Panc1 (cell line): ENCODE results near the gene ANO6. TPM values are rescaled to one million over a fixed set of nuclear protein-coding genes. Genes with fewer than 3 reads are reported as not detected.

Experiments
- ATAC-seq: fragments of 200-7000 bp; cut with Tn5 transposase; 2 replicates; pipeline ENCODE4 v1.9.1; 2020; ENCODE audit warnings: mild to moderate bottlenecking, moderate library complexity
- BruUV-seq: library from RNA; stranded (reverse); fragments of 400-500 nt; replicated peaks from 2 replicates; lab custom pipeline; 2021; lab: Mats Ljungman, UMichigan
- CTCF ChIA-PET: fragments of 300-600 bp; sonication (Branson Sonifier 250); formaldehyde crosslinking; loops from one replicate; lab custom pipeline; 2022; ENCODE audit warnings: antibody characterized with exemption; lab: Charles Lee
- POLR2A ChIA-PET: fragments of 300-600 bp; sonication (Branson Sonifier 250); formaldehyde crosslinking; loops from one replicate; lab custom pipeline; 2022; ENCODE audit warnings: antibody characterized with exemption; lab: Charles Lee
- DNase-seq: peaks from one replicate; pipeline ENCODE4 v3.0.0-alpha.2; 2010; ENCODE audit warnings: low read depth, low spot score
- H3K27ac ChIP-seq: 2 replicates; pipeline ENCODE4 v1.5.1; 2011; ENCODE audit warnings: mild to moderate bottlenecking, low read length, inconsistent platforms
- H3K27me3 ChIP-seq: fragments of 200-500 bp; sonication (Bioruptor generic); 2 replicates; pipeline ENCODE4 v1.6.0; 2014; ENCODE audit warnings: low read length, inconsistent platforms; ENCODE audit not compliant: control insufficient read depth, insufficient read depth
- H3K36me3 ChIP-seq: fragments of 200-500 bp; sonication (Bioruptor generic); 2 replicates; pipeline ENCODE4 v1.5.1; 2014; ENCODE audit warnings: inconsistent platforms, mild to moderate bottlenecking, low read length, moderate library complexity; ENCODE audit not compliant: control insufficient read depth, insufficient read depth
- H3K4me1 ChIP-seq: 2 replicates; pipeline ENCODE4 v1.5.1; 2011; ENCODE audit warnings: inconsistent platforms, mild to moderate bottlenecking, low read length, moderate library complexity; ENCODE audit not compliant: control insufficient read depth, insufficient read depth
- H3K4me3 ChIP-seq, 2 experiments: 2 replicates each; pipeline ENCODE4 v1.5.1; 2011 to 2012; ENCODE audit warnings: low read depth in 2 of 2, low read length in 2 of 2, mild to moderate bottlenecking in 2 of 2, inconsistent platforms in 1 of 2, moderate library complexity in 1 of 2
- H3K9me3 ChIP-seq: fragments of 200-500 bp; sonication (Bioruptor generic); 2 replicates; pipeline ENCODE4 v1.5.1; 2014; ENCODE audit warnings: low read depth, mild to moderate bottlenecking, inconsistent platforms, low read length, moderate library complexity; ENCODE audit not compliant: control insufficient read depth, insufficient read depth
- CTCF ChIP-seq: fragments of 450-650 bp; IDR thresholded peaks from 2 replicates; pipeline ENCODE4 v1.5.1; 2017; ENCODE audit warnings: mild to moderate bottlenecking
- POLR2AphosphoS5 ChIP-seq: IDR thresholded peaks from 2 replicates; pipeline ENCODE4 v1.6.1; 2012; ENCODE audit warnings: mild to moderate bottlenecking, low read depth, low read length, moderate library complexity
- REST ChIP-seq, 2 experiments: IDR thresholded peaks; 2 replicates each; pipeline ENCODE4 v1.6.1; 2011 to 2012; ENCODE audit warnings: low read depth in 2 of 2, control low read depth in 1 of 2, low read length in 1 of 2, mild to moderate bottlenecking in 1 of 2, moderate library complexity in 1 of 2; ENCODE audit not compliant: insufficient read depth in 1 of 2
- SIN3A ChIP-seq: IDR thresholded peaks from 2 replicates; pipeline ENCODE4 v1.6.1; 2012; ENCODE audit warnings: low read depth, mild to moderate bottlenecking, low read length, moderate library complexity, borderline replicate concordance; ENCODE audit not compliant: insufficient read depth
- TCF7L2 ChIP-seq: IDR thresholded peaks from 2 replicates; pipeline ENCODE4 v1.6.1; 2011; ENCODE audit warnings: mild to moderate bottlenecking, low read depth, low read length, inconsistent platforms
- in situ Hi-C: cut with HindIII; loops from 2 replicates; pipeline ENCODE4 v1.10.0; 2016; ENCODE audit warnings: low sequenced_read_pairs, low pct_unique_long_range_greater_than_20kb
- intact Hi-C: fragments of 100-400 bp; cut with micrococcal nuclease; formaldehyde crosslinking; loops from one replicate; pipeline ENCODE4 v1.10.0; 2022; ENCODE audit not compliant: unreplicated experiment
- total RNA-seq: library from RNA; stranded (reverse); gene quantifications from one replicate; pipeline ENCODE4 v1.2.1, GENCODE V29; 2021; ENCODE audit not compliant: unreplicated experiment

The ANO6 gene
- total RNA-seq, 1 experiment from 2014 or later = 120 TPM

GRCh38 chr12:45291518-45291917 lies 75.6 kb downstream of the ANO6 start:
- intact Hi-C loops = no loop called here
- H3K27me3 ChIP-seq = no peaks in the 10 kb centered on the region
- TF ChIP-seq REST (IDR thresholded peaks at IDR 0.05; ENCODE audit: insufficient read depth in 1 of 2, low read depth in 2 of 2, low read length in 1 of 2) = no peak
- no peak for TF ChIP-seq TCF7L2
- no peak for TF ChIP-seq CTCF
- TF ChIP-seq SIN3A = no peak
- TF ChIP-seq POLR2AphosphoS5 = no peak
- H3K4me1 ChIP-seq = peaks cover 33% of the 10 kb centered on the region
- no peak overlapping the region for H3K27ac ChIP-seq
- H3K4me3 ChIP-seq = no peak overlapping the region
- TSS peak; percentile 27 for BruUV-seq
- in situ Hi-C loops = no loop called here
- ChIA-PET POLR2A (no interaction called here), CTCF (no interaction called here)
- no peaks in the 10 kb centered on the region for H3K9me3 ChIP-seq
- ATAC-seq (no peak), DNase-seq (no peak)
- H3K36me3 ChIP-seq = no peaks in the 10 kb centered on the region

GRCh38 chr12:45292486-45293195 lies 76.7 kb downstream of the ANO6 start:
- TF ChIP-seq REST (IDR thresholded peaks at IDR 0.05; ENCODE audit: insufficient read depth in 1 of 2, low read depth in 2 of 2, low read length in 1 of 2) (no peak), SIN3A (no peak), TCF7L2 (no peak), POLR2AphosphoS5 (no peak), CTCF (no peak)
- ChIA-PET CTCF (no interaction called here), POLR2A (no interaction called here)
- DNase-seq (no peak), ATAC-seq (0 out of 2 replicates have a peak, but pooled peaks have one; percentile 34)
- intact Hi-C loops (no loop called here), in situ Hi-C loops (no loop called here)
- Histone ChIP-seq H3K4me3 (no peak overlapping the region), H3K9me3 (no peaks in the 10 kb centered on the region), H3K27me3 (no peaks in the 10 kb centered on the region), H3K4me1 (peaks cover 31% of the 10 kb centered on the region), H3K27ac (peak overlapping the region; percentile 5; the same call in 1 of the 2 replicates), H3K36me3 (no peaks in the 10 kb centered on the region)
- BruUV-seq = no TSS peak
